K562 treated with DMSO at 1 percent for 4 hours (cell line): ENCODE results near the gene CLINT1. TPM values are rescaled to one million over a fixed set of nuclear protein-coding genes. Genes with fewer than 3 reads are reported as not detected.

ENCODE experiments used
- total RNA-seq: library from RNA; unstranded; fragments of 300-600 nt; gene quantifications from 2 replicates; pipeline ENCODE4 v1.2.3, GENCODE V29; 2022; ENCODE audit not compliant: insufficient read depth

CLINT1 gene
- 63.0 and 69.5 TPM in 2 replicates for total RNA-seq

GRCh38 chr5:157858527-157859226 is at the start of gene CLINT1:
CLINT1 (minus strand) TSS chr5:157859145; CDS start chr5:157858970, 175 bp downstream.

GRCh38 chr5:157743163-157744050 is 115.5 kb downstream of the CLINT1 start, which contains the start of gene LSM11:
LSM11 (plus strand) TSS chr5:157743712; CDS start chr5:157743751, 39 bp downstream.

Other genes with a start within 250 kb of the CLINT1 start
- gene SOX30, start 206.7 kb downstream of the CLINT1 start, total RNA-seq = 0.53 and 0.87 TPM in 2 replicates
- gene C5orf52, start 187.6 kb downstream of the CLINT1 start, total RNA-seq = not detected in 2 replicates
- gene THG1L, start 127.7 kb downstream of the CLINT1 start, total RNA-seq = 7.5 and 10.7 TPM in 2 replicates
- gene LSM11, start 115.4 kb downstream of the CLINT1 start, total RNA-seq = 3.3 and 3.7 TPM in 2 replicates